ENCODE data around the gene TXNIP.
A peak's percentile ranks its signal among the peaks of the same experiment; 100 is the strongest.

- TF ChIP-seq POLR2A (IDR thresholded peaks at IDR 0.05) (peak in 1 of 2 donors; percentile 98), CTCF (IDR thresholded peaks at IDR 0.05) (no peak)
These were observed 31.9 kb downstream of the TXNIP start, which contains the start of the genes ANKRD34A and POLR3GL for GRCh38 chr1:145964328-145965118.
